Measurements from ENCODE around the gene SPDYC. TPM values are rescaled to one million over a fixed set of nuclear protein-coding genes. Genes with fewer than 3 reads are reported as not detected.

Gene SPDYC, protein sequence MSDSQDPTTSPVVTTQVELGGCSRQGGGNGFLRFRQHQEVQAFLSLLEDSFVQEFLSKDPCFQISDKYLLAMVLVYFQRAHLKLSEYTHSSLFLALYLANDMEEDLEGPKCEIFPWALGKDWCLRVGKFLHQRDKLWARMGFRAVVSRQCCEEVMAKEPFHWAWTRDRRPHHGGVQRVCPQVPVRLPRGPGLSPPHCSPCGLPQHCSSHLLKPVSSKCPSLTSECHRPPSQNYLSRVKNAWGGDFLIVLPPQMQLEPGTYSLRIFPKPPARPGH
- not detected for total RNA-seq
- long read RNA-seq, donor 1, result 0 reads
- long read RNA-seq, donor 2, result 0 reads

DNA sequence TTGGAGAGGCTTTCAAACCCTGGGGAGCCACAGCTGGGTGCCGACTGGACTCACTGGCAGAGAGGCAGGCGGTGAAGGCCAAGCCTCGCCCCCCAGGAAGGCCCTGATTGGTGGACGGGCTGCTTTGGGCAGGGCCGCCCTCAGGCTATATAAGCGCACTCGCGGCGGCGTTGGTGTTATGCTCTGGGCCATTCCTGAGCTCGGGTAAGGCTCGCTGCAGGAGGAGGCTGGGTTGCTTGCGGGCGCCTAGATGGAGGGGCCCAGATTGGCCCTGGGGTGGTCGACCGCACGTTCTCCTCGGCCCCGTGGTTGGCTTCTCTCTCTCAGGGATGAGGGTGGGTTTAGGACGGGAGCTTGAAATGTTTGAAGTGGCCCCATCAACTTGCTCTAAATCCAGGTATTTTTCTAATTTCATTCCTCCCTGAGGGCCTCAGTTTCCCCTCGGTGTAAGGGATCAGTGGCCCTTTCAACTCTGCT is at the start of gene SPDYC:
TSS of gene SPDYC (plus strand) at position 176 of the 477 bp plus-strand sequence. CDS start 1,125 bp downstream, outside the sequence.
- ATAC-seq (no peak), DNase-seq (no peak)
- Histone ChIP-seq H3K4me3 (no peak within 1 kb of the TSS), H3K9me3 (no peaks in the 10 kb centered on the region), H3K36me3 (ENCODE audit: low read depth) (no peaks in the 10 kb centered on the region), H3K4me1 (ENCODE audit: low read depth) (peaks cover 4% of the 10 kb centered on the region)
- TF ChIP-seq, protein P1, sequence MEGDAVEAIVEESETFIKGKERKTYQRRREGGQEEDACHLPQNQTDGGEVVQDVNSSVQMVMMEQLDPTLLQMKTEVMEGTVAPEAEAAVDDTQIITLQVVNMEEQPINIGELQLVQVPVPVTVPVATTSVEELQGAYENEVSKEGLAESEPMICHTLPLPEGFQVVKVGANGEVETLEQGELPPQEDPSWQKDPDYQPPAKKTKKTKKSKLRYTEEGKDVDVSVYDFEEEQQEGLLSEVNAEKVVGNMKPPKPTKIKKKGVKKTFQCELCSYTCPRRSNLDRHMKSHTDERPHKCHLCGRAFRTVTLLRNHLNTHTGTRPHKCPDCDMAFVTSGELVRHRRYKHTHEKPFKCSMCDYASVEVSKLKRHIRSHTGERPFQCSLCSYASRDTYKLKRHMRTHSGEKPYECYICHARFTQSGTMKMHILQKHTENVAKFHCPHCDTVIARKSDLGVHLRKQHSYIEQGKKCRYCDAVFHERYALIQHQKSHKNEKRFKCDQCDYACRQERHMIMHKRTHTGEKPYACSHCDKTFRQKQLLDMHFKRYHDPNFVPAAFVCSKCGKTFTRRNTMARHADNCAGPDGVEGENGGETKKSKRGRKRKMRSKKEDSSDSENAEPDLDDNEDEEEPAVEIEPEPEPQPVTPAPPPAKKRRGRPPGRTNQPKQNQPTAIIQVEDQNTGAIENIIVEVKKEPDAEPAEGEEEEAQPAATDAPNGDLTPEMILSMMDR (IDR thresholded peaks at IDR 0.05), result no peak
- intact Hi-C loops (cut with DNase I, micrococcal nuclease), result no loop called here

DNA sequence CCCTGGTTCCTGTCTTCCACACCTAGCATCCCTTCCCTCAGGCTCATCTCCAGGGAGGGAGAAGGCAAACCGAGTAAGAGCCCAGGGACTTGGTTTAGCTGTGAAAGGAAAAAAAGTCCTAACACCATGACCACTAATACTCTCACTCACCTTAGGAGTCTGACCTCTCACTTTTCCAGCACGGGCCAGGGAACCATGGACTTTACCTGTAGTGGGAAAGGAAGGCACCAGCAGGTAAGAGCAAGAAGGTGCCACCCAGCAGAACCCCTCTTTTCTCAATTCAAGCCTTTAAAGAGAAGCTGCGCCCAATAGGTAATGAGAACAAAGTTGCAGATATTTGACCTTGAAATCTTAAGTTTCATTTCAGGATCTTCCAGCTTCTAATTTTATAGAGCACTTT is 49.2 kb upstream of the SPDYC start:
- intact Hi-C loops (cut with DNase I, micrococcal nuclease), result no loop called here
- no peak for ATAC-seq
- peaks cover 5% of the 10 kb centered on the region for H3K36me3 ChIP-seq (ENCODE audit: low read depth)
- TF ChIP-seq, protein P1 (IDR thresholded peaks at IDR 0.05), result no peak
- no peak for DNase-seq
- H3K4me3 ChIP-seq, result no peak overlapping the region
- H3K4me1 ChIP-seq (ENCODE audit: low read depth), result peaks cover 34% of the 10 kb centered on the region
- H3K9me3 ChIP-seq, result no peaks in the 10 kb centered on the region

DNA sequence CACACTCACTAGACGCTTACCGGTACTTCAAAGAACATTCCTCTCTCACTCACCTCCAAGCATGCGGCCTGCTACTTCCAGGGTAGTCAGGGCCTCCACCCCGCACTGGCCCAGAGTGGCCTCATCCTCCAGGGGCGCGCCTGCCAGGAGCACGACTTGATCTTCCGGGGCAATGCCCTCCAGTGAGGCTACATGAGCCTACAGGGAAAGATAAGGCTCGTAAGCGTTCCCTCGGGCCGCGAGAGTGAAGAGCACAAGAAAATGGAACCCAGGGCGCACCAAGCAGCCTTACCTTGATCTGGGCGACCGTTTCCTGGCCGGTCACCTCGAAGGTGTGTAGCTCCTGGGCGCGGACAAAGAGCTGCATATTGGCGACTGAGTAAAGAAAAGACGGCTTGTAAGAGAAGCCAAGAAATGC is 48.6 kb upstream of the SPDYC start:
- Histone ChIP-seq H3K4me1 (ENCODE audit: low read depth) (peaks cover 28% of the 10 kb centered on the region), H3K4me3 (peak overlapping the region; percentile 64), H3K9me3 (no peaks in the 10 kb centered on the region), H3K36me3 (ENCODE audit: low read depth) (peaks cover 10% of the 10 kb centered on the region)
- TF ChIP-seq, protein P1 (IDR thresholded peaks at IDR 0.05), result no peak
- peak in 2 of 3 donors; percentile 70 to 72 for DNase-seq
- peak; percentile 4 for ATAC-seq
- intact Hi-C loops (cut with DNase I, micrococcal nuclease), result no loop called here

DNA sequence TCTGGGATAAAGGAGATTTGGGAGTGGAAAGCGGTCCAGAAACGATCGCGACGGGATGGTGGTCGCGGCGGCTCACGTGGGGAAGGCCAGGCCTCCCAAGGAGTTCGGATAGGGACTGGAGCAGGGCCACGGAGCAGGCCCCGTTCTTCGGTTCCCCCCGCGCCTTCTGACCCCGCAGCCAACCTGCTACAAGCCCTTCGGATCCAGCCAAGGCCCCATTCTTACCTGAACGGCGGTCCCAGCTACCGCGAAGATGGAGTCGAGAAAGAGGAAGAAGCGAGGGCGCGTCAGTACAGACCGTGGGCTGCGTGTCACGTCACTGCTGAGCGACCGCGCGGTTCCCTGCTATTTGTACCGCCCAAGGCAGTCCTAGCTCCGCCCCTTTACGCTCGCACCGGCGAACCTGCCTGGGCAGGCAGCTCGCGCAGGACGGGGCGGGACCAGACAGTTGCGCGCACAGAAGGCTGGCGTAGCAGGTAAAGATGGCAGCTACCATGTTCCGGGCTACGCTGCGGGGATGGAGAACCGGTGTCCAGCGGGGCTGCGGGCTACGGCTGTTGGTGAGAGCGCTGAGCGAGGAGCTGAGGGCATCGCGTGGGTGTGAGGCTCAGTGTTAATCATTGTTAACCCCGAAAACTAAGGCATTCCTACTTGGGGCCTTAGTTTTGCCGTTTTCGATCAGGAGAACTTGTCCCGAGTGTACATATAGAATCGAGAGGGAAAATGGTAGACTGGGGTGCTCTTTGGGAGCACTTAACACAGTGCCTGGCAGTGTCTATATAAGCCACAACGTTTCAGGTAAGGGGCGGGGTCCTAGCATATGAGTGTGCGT is 48.0 kb upstream of the SPDYC start, which contains the start of the genes FAU and MRPL49:
TSS of gene FAU (minus strand) at position 270 of the 832 bp plus-strand sequence. CDS start 321 bp downstream, outside the sequence.
TSS of gene MRPL49 (plus strand) at position 457 of the 832 bp plus-strand sequence. CDS start at position 483, 26 bp downstream.
- intact Hi-C loops (cut with DNase I, micrococcal nuclease), result no loop called here
- peak; percentile 83 for ATAC-seq
- peaks cover 14% of the 10 kb centered on the region for H3K36me3 ChIP-seq (ENCODE audit: low read depth)
- peak; percentile 98 to 100 (median 100) for DNase-seq
- peak within 1 kb of the TSS; percentile 64 for H3K4me3 ChIP-seq
- TF ChIP-seq, protein P1 (IDR thresholded peaks at IDR 0.05), result no peak
- H3K4me1 ChIP-seq (ENCODE audit: low read depth), result peaks cover 23% of the 10 kb centered on the region
- no peaks in the 10 kb centered on the region for H3K9me3 ChIP-seq

DNA sequence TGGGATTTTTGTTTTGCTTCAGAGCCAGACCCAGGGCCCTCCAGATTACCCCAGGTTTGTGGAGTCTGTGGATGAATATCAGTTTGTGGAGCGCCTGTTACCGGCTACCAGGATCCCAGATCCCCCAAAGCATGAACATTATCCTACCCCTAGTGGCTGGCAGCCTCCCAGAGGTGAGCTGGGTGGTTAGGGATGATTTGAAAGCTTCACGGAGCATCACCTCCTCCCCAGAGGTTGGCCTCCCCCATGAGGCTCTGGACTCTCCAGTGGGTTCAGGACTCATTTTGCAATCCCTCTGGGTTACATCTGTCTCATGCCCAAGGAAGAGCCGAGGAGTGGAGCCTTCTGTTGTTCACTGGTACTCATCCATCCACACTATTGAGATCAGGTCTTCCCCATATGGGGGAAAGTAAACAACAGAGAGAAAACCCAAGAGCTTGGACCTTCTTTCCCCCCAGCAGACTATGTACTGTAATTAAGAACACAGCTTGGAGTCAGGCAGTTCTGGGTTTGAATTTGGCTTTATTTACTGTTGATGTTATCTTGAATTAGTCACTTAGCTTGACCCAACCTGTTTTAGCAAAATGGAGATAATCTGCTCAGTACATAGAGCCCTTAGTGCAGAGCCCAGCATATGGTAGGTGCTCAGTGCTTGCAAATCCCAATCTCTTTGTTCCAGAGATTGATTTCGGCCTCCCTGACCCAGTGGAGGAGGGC is 45.4 kb upstream of the SPDYC start:
- H3K4me3 ChIP-seq, result no peak overlapping the region
- DNase-seq (no peak), ATAC-seq (no peak)
- H3K9me3 ChIP-seq, result no peaks in the 10 kb centered on the region
- H3K36me3 ChIP-seq (ENCODE audit: low read depth), result peaks cover 18% of the 10 kb centered on the region
- H3K4me1 ChIP-seq (ENCODE audit: low read depth), result peaks cover 23% of the 10 kb centered on the region
- TF ChIP-seq, protein P1 (IDR thresholded peaks at IDR 0.05), result no peak
- intact Hi-C loops (cut with DNase I, micrococcal nuclease), result no loop called here
